GM23338 (cell line): Measurements from ENCODE around the gene TMEM132D. TPM values are rescaled to one million over a fixed set of nuclear protein-coding genes. Genes with fewer than 3 reads are reported as not detected.

Source experiments
- ATAC-seq: fragments of 200-7000 bp; cut with Tn5 transposase; 3 replicates; pipeline ENCODE4 v1.9.1; 2020
- DNase-seq: peaks from one replicate; pipeline ENCODE4 v3.0.0-alpha.2; 2015; ENCODE audit warnings: low spot score
- H2AFZ ChIP-seq: fragments of 200-600 bp; sonication (generic); 2 replicates; pipeline ENCODE4 v1.8.0; 2016; ENCODE audit warnings: antibody characterized with exemption, mild to moderate bottlenecking, moderate library complexity
- H3F3A ChIP-seq: fragments of 200-600 bp; sonication (generic); replicated peaks from 2 replicates; pipeline ENCODE4 v1.8.0; 2017; ENCODE audit warnings: antibody characterized with exemption, mixed run types, low read depth
- H3K27ac ChIP-seq: fragments of 200-600 bp; sonication (generic); 2 replicates; pipeline ENCODE4 v1.6.1; 2016; ENCODE audit warnings: low read depth
- H3K27me3 ChIP-seq: fragments of 200-600 bp; sonication (generic); 2 replicates; pipeline ENCODE4 v1.8.0; 2016; ENCODE audit warnings: mild to moderate bottlenecking, mixed run types, moderate library complexity; ENCODE audit not compliant: insufficient read depth
- H3K36me3 ChIP-seq: fragments of 200-600 bp; sonication (generic); 2 replicates; pipeline ENCODE4 v1.8.0; 2016; ENCODE audit warnings: mild to moderate bottlenecking; ENCODE audit not compliant: insufficient read depth
- H3K4me1 ChIP-seq: fragments of 200-600 bp; sonication (generic); 2 replicates; pipeline ENCODE4 v1.8.0; 2016; ENCODE audit warnings: mild to moderate bottlenecking, moderate library complexity; ENCODE audit not compliant: insufficient read depth
- H3K4me2 ChIP-seq: fragments of 200-600 bp; sonication (generic); 2 replicates; pipeline ENCODE4 v1.7.1; 2017; ENCODE audit warnings: mixed run types
- H3K4me3 ChIP-seq: fragments of 200-600 bp; sonication (generic); 2 replicates; pipeline ENCODE4 v1.6.1; 2016; ENCODE audit warnings: mixed run types
- H3K79me2 ChIP-seq: fragments of 200-600 bp; sonication (generic); replicated peaks from 2 replicates; pipeline ENCODE4 v1.8.0; 2017; ENCODE audit warnings: mild to moderate bottlenecking; ENCODE audit not compliant: insufficient read depth
- H3K9me2 ChIP-seq: fragments of 200-600 bp; sonication (generic); 2 replicates; pipeline ENCODE4 v1.8.0; 2017; ENCODE audit not compliant: insufficient read depth
- H4K20me1 ChIP-seq: fragments of 200-600 bp; sonication (generic); replicated peaks from 2 replicates; pipeline ENCODE4 v1.8.0; 2017; ENCODE audit warnings: mild to moderate bottlenecking; ENCODE audit not compliant: insufficient read depth
- H3K27ac Mint-ChIP-seq: 2 replicates; pipeline ENCODE4 v1.8.0; 2020; ENCODE audit warnings: inconsistent platforms, mild to moderate bottlenecking, moderate library complexity, mixed read lengths
- H3K27me3 Mint-ChIP-seq: 3 replicates; pipeline ENCODE4 v1.8.0; 2022; ENCODE audit warnings: low read depth, mild to moderate bottlenecking, moderate library complexity, mixed read lengths, inconsistent platforms; ENCODE audit not compliant: insufficient read depth, poor library complexity
- H3K36me3 Mint-ChIP-seq: 3 replicates; pipeline ENCODE4 v1.8.0; 2021; ENCODE audit warnings: low read depth, mild to moderate bottlenecking, inconsistent platforms, moderate library complexity, mixed read lengths
- H3K4me1 Mint-ChIP-seq: 3 replicates; pipeline ENCODE4 v1.8.0; 2020; ENCODE audit warnings: mild to moderate bottlenecking, inconsistent platforms, mixed read lengths
- H3K4me3 Mint-ChIP-seq: 3 replicates; pipeline ENCODE4 v1.8.0; 2021; ENCODE audit warnings: moderate library complexity, mild to moderate bottlenecking, inconsistent platforms, mixed read lengths
- H3K9me3 Mint-ChIP-seq: 3 replicates; pipeline ENCODE4 v1.8.0; 2020; ENCODE audit warnings: moderate library complexity, mild to moderate bottlenecking, inconsistent platforms, mixed read lengths
- CREB1 ChIP-seq: fragments of 250-450 bp; sonication (Bioruptor Pico); IDR thresholded peaks from 2 replicates; pipeline ENCODE4 v1.5.0; 2020; ENCODE audit warnings: low read depth, mild to moderate bottlenecking, moderate library complexity
- CTCF ChIP-seq, 2 experiments: fragments of 200-600 bp in 1 of 2; sonication (generic) in 1 of 2; conservative IDR thresholded peaks; 2 replicates each; pipeline versions ENCODE4 v1.5.1 to v1.6.1; 2016 to 2017; ENCODE audit warnings: antibody characterized with exemption in 2 of 2, low read depth in 2 of 2, mild to moderate bottlenecking in 2 of 2, moderate library complexity in 1 of 2
- ETS1 ChIP-seq: IDR thresholded peaks from 2 replicates; pipeline ENCODE4 v1.6.1; 2016; ENCODE audit warnings: antibody characterized with exemption
- EZH2 ChIP-seq: fragments of 200-600 bp; sonication (generic); IDR thresholded peaks from one replicate; pipeline ENCODE4 v1.8.0; 2017; ENCODE audit warnings: antibody characterized with exemption, mild to moderate bottlenecking, low read depth; ENCODE audit not compliant: unreplicated experiment
- EZH2phosphoT487 ChIP-seq: fragments of 200-600 bp; sonication (generic); IDR thresholded peaks from one replicate; pipeline ENCODE4 v1.8.1; 2018; ENCODE audit warnings: antibody characterized with exemption; ENCODE audit not compliant: unreplicated experiment
- JUNB ChIP-seq: IDR thresholded peaks from one replicate; pipeline ENCODE4 v1.6.1; 2016; ENCODE audit warnings: antibody characterized with exemption; ENCODE audit not compliant: unreplicated experiment
- NANOG ChIP-seq: IDR thresholded peaks from 2 replicates; pipeline ENCODE4 v1.6.1; 2016; ENCODE audit warnings: antibody characterized with exemption, borderline replicate concordance
- POLR2AphosphoS5 ChIP-seq: IDR thresholded peaks from 2 replicates; pipeline ENCODE4 v1.6.1; 2016; ENCODE audit warnings: antibody characterized with exemption, low read depth
- REST ChIP-seq: IDR thresholded peaks from one replicate; pipeline ENCODE4 v1.6.1; 2018; ENCODE audit warnings: antibody characterized with exemption; ENCODE audit not compliant: unreplicated experiment
- STAT1 ChIP-seq: IDR thresholded peaks from one replicate; pipeline ENCODE4 v1.6.1; 2016; ENCODE audit warnings: antibody characterized with exemption; ENCODE audit not compliant: unreplicated experiment
- ZNF114 ChIP-seq: fragments of 250-450 bp; sonication (Bioruptor Pico); IDR thresholded peaks from 2 replicates; pipeline ENCODE4 v1.5.0; 2020; ENCODE audit warnings: mild to moderate bottlenecking, moderate library complexity
- ZNF331 ChIP-seq: fragments of 250-450 bp; sonication (Bioruptor Pico); IDR thresholded peaks from 2 replicates; pipeline ENCODE4 v1.5.0; 2020; ENCODE audit warnings: low read depth, mild to moderate bottlenecking, moderate library complexity
- ZNF462 ChIP-seq: fragments of 250-450 bp; sonication (Bioruptor Pico); IDR thresholded peaks from 2 replicates; pipeline ENCODE4 v1.5.0; 2020; ENCODE audit warnings: mild to moderate bottlenecking, moderate library complexity
- polyA plus RNA-seq: library from polyadenylated mRNA; unstranded; fragments of >200 nt; fragmentation: Nextera tagmentation; extraction: Ambion mirVana; gene quantifications from 2 replicates; pipeline ENCODE4 v1.2.1, GENCODE V29; 2016
- total RNA-seq: library from RNA; depleted of rRNA; stranded (reverse); fragments of >200 nt; shearing (Covaris generic); gene quantifications from 2 replicates; pipeline ENCODE4 v1.2.3, GENCODE V29; 2014

Gene TMEM132D
- total and polyA plus RNA-seq, 2 experiments from 2014 or later: 0.44 to 5.3 TPM

GRCh38 chr12:129520739-129521138 is 383.1 kb downstream of the TMEM132D start:
- peaks cover 33% of the 10 kb centered on the region for H3K36me3 Mint-ChIP-seq
- DNase-seq: no peak

More at GRCh38 chr12:129520739-129521138, 383.1 kb downstream of the TMEM132D start:
- no peaks in the 10 kb centered on the region for H3K27me3 ChIP-seq
- ATAC-seq: no peak
- H2AFZ ChIP-seq: no peak overlapping the region
- no peaks in the 10 kb centered on the region for H3K4me1 Mint-ChIP-seq
- no peaks in the 10 kb centered on the region for H3K27me3 Mint-ChIP-seq
- no peaks in the 10 kb centered on the region for H3K9me2 ChIP-seq
- no peaks in the 10 kb centered on the region for H4K20me1 ChIP-seq
- no peaks in the 10 kb centered on the region for H3K79me2 ChIP-seq
- H3K9me3 Mint-ChIP-seq: peaks cover 88% of the 10 kb centered on the region
- no peak overlapping the region for H3K4me3 ChIP-seq
- H3K27ac Mint-ChIP-seq: no peak overlapping the region
- no peak overlapping the region for H3K4me2 ChIP-seq
- no peak overlapping the region for H3K27ac ChIP-seq
- no peaks in the 10 kb centered on the region for H3K36me3 ChIP-seq
- no peak overlapping the region for H3K4me3 Mint-ChIP-seq
- no peak for TF ChIP-seq ETS1
- TF ChIP-seq CREB1 (CRISPR knock-in tag): no peak
- no peak for TF ChIP-seq STAT1
- no peak for TF ChIP-seq ZNF114 (CRISPR knock-in tag)
- TF ChIP-seq EZH2: no peak
- TF ChIP-seq REST: no peak
- no peak for TF ChIP-seq NANOG
- TF ChIP-seq JUNB: no peak
- TF ChIP-seq CTCF (conservative IDR thresholded peaks at IDR 0.05; ENCODE audit: low read depth in 2 of 2): no peak
- no peak for TF ChIP-seq POLR2AphosphoS5
- no peak for TF ChIP-seq EZH2phosphoT487
- no peak for TF ChIP-seq ZNF462
- no peak for TF ChIP-seq ZNF331
- no peaks in the 10 kb centered on the region for H3K4me1 ChIP-seq
- H3F3A ChIP-seq: no peaks in the 10 kb centered on the region
